ENCODE measurements around the gene STK33.

STK33 gene
- total RNA-seq = 0.09 to 0.58 (median 0.17) reads per million in 3 donors

- Histone ChIP-seq H3K9me3 (ENCODE audit: control insufficient read depth, low read length) (no peaks in the 10 kb centered on the region), H3K4me3 (ENCODE audit: insufficient read depth, low read depth, low read length, poor library complexity, severe bottlenecking) (peak within 1 kb of the TSS; percentile 18), H3K4me1 (ENCODE audit: control insufficient read depth, insufficient read depth, low read length, poor library complexity, severe bottlenecking) (no peaks in the 10 kb centered on the region), H3K36me3 (ENCODE audit: control insufficient read depth, insufficient read depth, low read length) (no peaks in the 10 kb centered on the region), H3K27ac (ENCODE audit: insufficient read depth, low read length, poor library complexity, severe bottlenecking) (no peak within 1 kb of the TSS), H3K27me3 (replicated peaks; ENCODE audit: control insufficient read depth, insufficient read depth, low read length, poor library complexity, severe bottlenecking) (peaks cover 7% of the 10 kb centered on the region)
- no peak for DNase-seq
These were observed at the start of gene STK33 for GRCh38 chr11:8593935-8594909. TSS of gene STK33 (minus strand) at chr11:8594228. CDS start at chr11:8474905, 119,323 bp downstream.

DNA sequence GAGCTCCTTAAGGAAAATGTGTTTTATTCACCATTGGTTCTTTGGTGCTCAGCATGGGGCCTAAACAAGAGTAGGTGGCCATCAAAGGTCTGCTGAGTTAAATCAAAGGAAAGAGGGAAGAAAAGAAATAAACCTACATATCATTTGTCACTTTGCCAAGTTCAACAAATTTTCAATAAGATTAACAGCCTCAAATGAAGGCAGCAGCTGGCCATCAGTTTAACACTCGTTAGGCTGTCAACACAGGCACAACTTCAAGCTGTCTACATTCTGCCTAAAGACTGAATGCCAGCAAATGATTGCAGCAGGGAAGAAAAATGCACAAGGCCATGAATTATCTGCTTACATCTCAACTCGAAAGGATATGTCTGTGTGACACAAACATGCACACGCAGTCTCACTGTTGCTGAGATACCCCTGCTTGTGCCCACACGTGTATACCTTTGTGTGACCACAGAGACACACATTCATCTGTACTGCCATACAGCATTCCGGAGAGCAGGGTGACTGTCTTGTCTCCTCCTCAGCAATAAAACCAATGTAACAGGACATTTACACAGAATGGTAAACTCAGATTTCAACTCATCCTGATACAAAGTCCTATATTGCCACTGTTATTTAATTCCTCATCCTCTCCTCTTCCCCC, 48.3 kb upstream of the STK33 start:
- no peak overlapping the region for H3K4me3 ChIP-seq (ENCODE audit: insufficient read depth, low read depth, low read length, poor library complexity, severe bottlenecking)
- DNase-seq = no peak
- H3K9me3 ChIP-seq (ENCODE audit: control insufficient read depth, low read length) = no peaks in the 10 kb centered on the region
- no peaks in the 10 kb centered on the region for H3K27me3 ChIP-seq (replicated peaks; ENCODE audit: control insufficient read depth, insufficient read depth, low read length, poor library complexity, severe bottlenecking)
- no peak overlapping the region for H3K27ac ChIP-seq (ENCODE audit: insufficient read depth, low read length, poor library complexity, severe bottlenecking)
- H3K4me1 ChIP-seq (ENCODE audit: control insufficient read depth, insufficient read depth, low read length, poor library complexity, severe bottlenecking) = no peaks in the 10 kb centered on the region
- peaks cover 50% of the 10 kb centered on the region for H3K36me3 ChIP-seq (ENCODE audit: control insufficient read depth, insufficient read depth, low read length)

GRCh38 chr11:8641332-8641731, 47.3 kb upstream of the STK33 start:
- Histone ChIP-seq H3K27ac (ENCODE audit: insufficient read depth, low read length, poor library complexity, severe bottlenecking) (no peak overlapping the region), H3K4me3 (ENCODE audit: insufficient read depth, low read depth, low read length, poor library complexity, severe bottlenecking) (no peak overlapping the region), H3K27me3 (replicated peaks; ENCODE audit: control insufficient read depth, insufficient read depth, low read length, poor library complexity, severe bottlenecking) (no peaks in the 10 kb centered on the region), H3K4me1 (ENCODE audit: control insufficient read depth, insufficient read depth, low read length, poor library complexity, severe bottlenecking) (no peaks in the 10 kb centered on the region), H3K9me3 (ENCODE audit: control insufficient read depth, low read length) (peaks cover 4% of the 10 kb centered on the region), H3K36me3 (ENCODE audit: control insufficient read depth, insufficient read depth, low read length) (peaks cover 54% of the 10 kb centered on the region)
- DNase-seq = no peak

DNA sequence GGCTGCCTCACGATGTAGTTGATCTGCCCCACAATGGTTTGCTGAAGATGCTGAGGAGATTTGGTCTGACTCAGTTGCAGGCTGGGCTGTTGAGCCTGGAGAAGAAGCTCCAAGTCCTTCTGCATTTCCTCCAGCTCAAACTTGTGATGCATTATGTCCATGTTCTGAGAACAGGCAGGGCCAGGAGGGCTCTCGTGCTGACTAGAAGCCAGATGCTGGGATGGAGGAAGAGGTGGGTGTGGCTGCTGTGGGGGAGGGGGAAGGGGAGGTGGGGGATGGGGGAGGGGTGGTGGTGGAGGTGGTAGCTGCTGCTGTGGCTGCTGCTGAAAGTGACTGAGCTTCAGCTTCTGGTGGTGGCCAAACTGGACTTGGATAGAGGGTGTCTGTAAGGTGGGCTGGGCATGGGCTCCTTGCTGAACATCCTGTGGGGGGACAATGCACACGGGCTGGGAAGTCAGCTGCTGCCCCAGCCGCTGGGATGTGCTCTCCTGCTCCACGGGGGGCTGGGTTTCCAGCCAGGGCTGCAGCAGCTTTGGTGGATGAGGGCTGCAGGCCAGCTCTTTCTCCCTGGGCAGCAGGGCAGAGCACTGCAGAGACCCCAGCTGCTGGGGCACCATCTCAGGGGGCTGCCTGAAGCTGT, 46.4 kb upstream of the STK33 start:
- peaks cover 52% of the 10 kb centered on the region for H3K36me3 ChIP-seq (ENCODE audit: control insufficient read depth, insufficient read depth, low read length)

GRCh38 chr11:8639655-8640054, 45.6 kb upstream of the STK33 start:
- Histone ChIP-seq H3K27me3 (replicated peaks; ENCODE audit: control insufficient read depth, insufficient read depth, low read length, poor library complexity, severe bottlenecking) (no peaks in the 10 kb centered on the region), H3K36me3 (ENCODE audit: control insufficient read depth, insufficient read depth, low read length) (peaks cover 53% of the 10 kb centered on the region), H3K4me3 (ENCODE audit: insufficient read depth, low read depth, low read length, poor library complexity, severe bottlenecking) (no peak overlapping the region), H3K9me3 (ENCODE audit: control insufficient read depth, low read length) (peaks cover 4% of the 10 kb centered on the region), H3K4me1 (ENCODE audit: control insufficient read depth, insufficient read depth, low read length, poor library complexity, severe bottlenecking) (no peaks in the 10 kb centered on the region), H3K27ac (ENCODE audit: insufficient read depth, low read length, poor library complexity, severe bottlenecking) (no peak overlapping the region)
- no peak for DNase-seq

More for the DNA sequence above, 46.4 kb upstream of the STK33 start:
- DNase-seq = no peak
- Histone ChIP-seq H3K9me3 (ENCODE audit: control insufficient read depth, low read length) (peaks cover 4% of the 10 kb centered on the region), H3K4me3 (ENCODE audit: insufficient read depth, low read depth, low read length, poor library complexity, severe bottlenecking) (no peak overlapping the region), H3K27ac (ENCODE audit: insufficient read depth, low read length, poor library complexity, severe bottlenecking) (no peak overlapping the region), H3K4me1 (ENCODE audit: control insufficient read depth, insufficient read depth, low read length, poor library complexity, severe bottlenecking) (no peaks in the 10 kb centered on the region), H3K27me3 (replicated peaks; ENCODE audit: control insufficient read depth, insufficient read depth, low read length, poor library complexity, severe bottlenecking) (no peaks in the 10 kb centered on the region)

GRCh38 chr11:8638300-8638699, 44.3 kb upstream of the STK33 start:
- DNase-seq = no peak
- Histone ChIP-seq H3K9me3 (ENCODE audit: control insufficient read depth, low read length) (peaks cover 4% of the 10 kb centered on the region), H3K4me3 (ENCODE audit: insufficient read depth, low read depth, low read length, poor library complexity, severe bottlenecking) (no peak overlapping the region), H3K27me3 (replicated peaks; ENCODE audit: control insufficient read depth, insufficient read depth, low read length, poor library complexity, severe bottlenecking) (no peaks in the 10 kb centered on the region), H3K4me1 (ENCODE audit: control insufficient read depth, insufficient read depth, low read length, poor library complexity, severe bottlenecking) (no peaks in the 10 kb centered on the region), H3K36me3 (ENCODE audit: control insufficient read depth, insufficient read depth, low read length) (peaks cover 60% of the 10 kb centered on the region), H3K27ac (ENCODE audit: insufficient read depth, low read length, poor library complexity, severe bottlenecking) (no peak overlapping the region)

DNA sequence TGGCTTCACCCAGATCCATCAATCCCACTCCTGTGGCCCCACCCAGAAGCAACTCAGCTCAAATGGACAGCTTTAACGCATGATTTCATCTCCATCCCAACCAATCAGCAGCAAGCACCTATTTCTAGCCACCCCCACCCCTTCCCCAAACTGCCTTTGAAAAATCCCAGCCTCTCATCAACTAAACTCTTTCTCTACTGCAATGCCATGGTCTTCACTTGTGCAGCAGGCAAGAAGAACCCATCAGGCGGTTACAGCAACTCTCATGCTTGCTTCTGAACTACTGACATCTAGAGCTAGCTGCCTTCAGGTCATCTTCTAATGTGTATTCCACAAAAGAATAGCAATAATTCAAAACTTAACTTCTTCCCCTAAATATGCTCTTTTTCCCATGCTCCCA, 42.1 kb upstream of the STK33 start:
- Histone ChIP-seq H3K9me3 (ENCODE audit: control insufficient read depth, low read length) (peaks cover 4% of the 10 kb centered on the region), H3K4me1 (ENCODE audit: control insufficient read depth, insufficient read depth, low read length, poor library complexity, severe bottlenecking) (no peaks in the 10 kb centered on the region), H3K36me3 (ENCODE audit: control insufficient read depth, insufficient read depth, low read length) (peaks cover 53% of the 10 kb centered on the region), H3K27me3 (replicated peaks; ENCODE audit: control insufficient read depth, insufficient read depth, low read length, poor library complexity, severe bottlenecking) (no peaks in the 10 kb centered on the region), H3K27ac (ENCODE audit: insufficient read depth, low read length, poor library complexity, severe bottlenecking) (no peak overlapping the region), H3K4me3 (ENCODE audit: insufficient read depth, low read depth, low read length, poor library complexity, severe bottlenecking) (no peak overlapping the region)
- DNase-seq = no peak

- H3K27me3 ChIP-seq (replicated peaks; ENCODE audit: control insufficient read depth, insufficient read depth, low read length, poor library complexity, severe bottlenecking) = no peaks in the 10 kb centered on the region
- H3K36me3 ChIP-seq (ENCODE audit: control insufficient read depth, insufficient read depth, low read length) = peaks cover 40% of the 10 kb centered on the region
- H3K4me3 ChIP-seq (ENCODE audit: insufficient read depth, low read depth, low read length, poor library complexity, severe bottlenecking) = no peak overlapping the region
- H3K9me3 ChIP-seq (ENCODE audit: control insufficient read depth, low read length) = peaks cover 4% of the 10 kb centered on the region
- no peaks in the 10 kb centered on the region for H3K4me1 ChIP-seq (ENCODE audit: control insufficient read depth, insufficient read depth, low read length, poor library complexity, severe bottlenecking)
- no peak for DNase-seq
- H3K27ac ChIP-seq (ENCODE audit: insufficient read depth, low read length, poor library complexity, severe bottlenecking) = no peak overlapping the region
These were observed 40.5 kb upstream of the STK33 start for GRCh38 chr11:8634498-8634897.

- Histone ChIP-seq H3K27me3 (replicated peaks; ENCODE audit: control insufficient read depth, insufficient read depth, low read length, poor library complexity, severe bottlenecking) (no peaks in the 10 kb centered on the region), H3K4me3 (ENCODE audit: insufficient read depth, low read depth, low read length, poor library complexity, severe bottlenecking) (no peak overlapping the region), H3K4me1 (ENCODE audit: control insufficient read depth, insufficient read depth, low read length, poor library complexity, severe bottlenecking) (no peaks in the 10 kb centered on the region), H3K27ac (ENCODE audit: insufficient read depth, low read length, poor library complexity, severe bottlenecking) (no peak overlapping the region), H3K36me3 (ENCODE audit: control insufficient read depth, insufficient read depth, low read length) (peaks cover 23% of the 10 kb centered on the region), H3K9me3 (ENCODE audit: control insufficient read depth, low read length) (peaks cover 1% of the 10 kb centered on the region)
- DNase-seq = no peak
These were observed 37.5 kb upstream of the STK33 start for GRCh38 chr11:8631395-8632118.
